OCI-LY3 (cell line): ENCODE data around the gene C2CD2L.

ENCODE experiments used
- CTCF ChIP-seq: fragments of 200-600, 300-600 bp; sonication (generic); IDR thresholded peaks from 2 replicates; pipeline ENCODE4 v1.5.1; 2014; ENCODE audit warnings: antibody characterized with exemption, low read length, low read depth
- EZH2phosphoT487 ChIP-seq: fragments of 200-600 bp; shearing (Covaris generic); IDR thresholded peaks from 2 replicates; pipeline ENCODE4 v1.6.1; 2018; ENCODE audit warnings: antibody characterized with exemption, mixed run types, low read depth

GRCh38 chr11:119154178-119154577, 47.0 kb downstream of the C2CD2L start:
- TF ChIP-seq CTCF (no peak), EZH2phosphoT487 (no peak)
